T follicular helper cell (primary cell): Measurements from ENCODE around the gene HIVEP2.
A peak's percentile ranks its signal among the peaks of the same experiment; 100 is the strongest.

Experiments used
- DNase-seq: peaks from one replicate; pipeline ENCODE4 v3.0.0-alpha.2; 2020; ENCODE audit warnings: low read depth

HIVEP2 gene

GRCh38 chr6:142925575-142926110 lies 19.3 kb downstream of the HIVEP2 start:
- no peak for DNase-seq

GRCh38 chr6:142918339-142919042 lies 26.5 kb downstream of the HIVEP2 start:
- DNase-seq = no peak

- no peak for DNase-seq
Measured at GRCh38 chr6:142916881-142917280, 28.1 kb downstream of the HIVEP2 start.

GRCh38 chr6:142914937-142915697 lies 29.9 kb downstream of the HIVEP2 start:
- no peak for DNase-seq

GRCh38 chr6:142914369-142914768 lies 30.6 kb downstream of the HIVEP2 start:
- no peak for DNase-seq

- DNase-seq = peak; percentile 49
Measured at GRCh38 chr6:142913511-142914047, 31.4 kb downstream of the HIVEP2 start.

GRCh38 chr6:142913036-142913510 lies 31.9 kb downstream of the HIVEP2 start:
- no peak for DNase-seq

- no peak for DNase-seq
Measured at GRCh38 chr6:142912125-142912524, 32.9 kb downstream of the HIVEP2 start.

GRCh38 chr6:142911430-142911829 lies 33.5 kb downstream of the HIVEP2 start:
- DNase-seq = no peak

- no peak for DNase-seq
Measured at GRCh38 chr6:142909686-142910085, 35.3 kb downstream of the HIVEP2 start.

- DNase-seq = no peak
Measured at GRCh38 chr6:142908235-142908634, 36.7 kb downstream of the HIVEP2 start.

- peak; percentile 42 for DNase-seq
Measured at GRCh38 chr6:142907544-142907943, 37.4 kb downstream of the HIVEP2 start.

- no peak for DNase-seq
Measured at GRCh38 chr6:142906945-142907470, 38.0 kb downstream of the HIVEP2 start.

GRCh38 chr6:142903812-142904211 lies 41.2 kb downstream of the HIVEP2 start:
- DNase-seq = no peak

GRCh38 chr6:142902636-142903053 lies 42.3 kb downstream of the HIVEP2 start:
- DNase-seq = peak; percentile 76

- no peak for DNase-seq
Measured at GRCh38 chr6:142901611-142902010, 43.4 kb downstream of the HIVEP2 start.

- DNase-seq = peak; percentile 61
Measured at GRCh38 chr6:142900227-142900971, 44.6 kb downstream of the HIVEP2 start.

GRCh38 chr6:142898927-142899895 lies 45.8 kb downstream of the HIVEP2 start:
- DNase-seq = no peak

GRCh38 chr6:142897659-142898058 lies 47.3 kb downstream of the HIVEP2 start:
- no peak for DNase-seq

- DNase-seq = no peak
Measured at GRCh38 chr6:142896732-142897131, 48.2 kb downstream of the HIVEP2 start.
